Measurements from ENCODE around the gene SLC24A4. TPM values are rescaled to one million over a fixed set of nuclear protein-coding genes. Genes with fewer than 3 reads are reported as not detected.
A peak's percentile ranks its signal among the peaks of the same experiment; 100 is the strongest.

SLC24A4 gene
- total and polyA plus RNA-seq, 2 of the 4 experiments (the other 2 are of a cell fraction) = not detected

GRCh38 chr14:92316937-92317336 lies 6.0 kb upstream of the SLC24A4 start:
- TF ChIP-seq RAD21 (IDR thresholded peaks at IDR 0.05; ENCODE audit: low read length) (no peak), MAFK (IDR thresholded peaks at IDR 0.05; ENCODE audit: low read depth, low read length) (no peak), RCOR1 (IDR thresholded peaks at IDR 0.05; ENCODE audit: insufficient replicate concordance, low read length) (no peak), MAZ (IDR thresholded peaks at IDR 0.05; ENCODE audit: borderline replicate concordance, low read depth, low read length) (no peak), USF2 (IDR thresholded peaks at IDR 0.05; ENCODE audit: low read depth, low read length) (no peak), CHD1 (IDR thresholded peaks at IDR 0.05; ENCODE audit: low read depth, low read length) (no peak), SMC3 (IDR thresholded peaks at IDR 0.05; ENCODE audit: low read depth, low read length) (no peak), ELK1 (IDR thresholded peaks at IDR 0.05; ENCODE audit: borderline replicate concordance, low read depth, low read length) (no peak), POLR2A (IDR thresholded peaks at IDR 0.05; ENCODE audit: low read depth, low read length) (no peak), FOS (IDR thresholded peaks at IDR 0.05; ENCODE audit: low read depth, low read length) (no peak)
- TF ChIP-seq, protein P1, sequence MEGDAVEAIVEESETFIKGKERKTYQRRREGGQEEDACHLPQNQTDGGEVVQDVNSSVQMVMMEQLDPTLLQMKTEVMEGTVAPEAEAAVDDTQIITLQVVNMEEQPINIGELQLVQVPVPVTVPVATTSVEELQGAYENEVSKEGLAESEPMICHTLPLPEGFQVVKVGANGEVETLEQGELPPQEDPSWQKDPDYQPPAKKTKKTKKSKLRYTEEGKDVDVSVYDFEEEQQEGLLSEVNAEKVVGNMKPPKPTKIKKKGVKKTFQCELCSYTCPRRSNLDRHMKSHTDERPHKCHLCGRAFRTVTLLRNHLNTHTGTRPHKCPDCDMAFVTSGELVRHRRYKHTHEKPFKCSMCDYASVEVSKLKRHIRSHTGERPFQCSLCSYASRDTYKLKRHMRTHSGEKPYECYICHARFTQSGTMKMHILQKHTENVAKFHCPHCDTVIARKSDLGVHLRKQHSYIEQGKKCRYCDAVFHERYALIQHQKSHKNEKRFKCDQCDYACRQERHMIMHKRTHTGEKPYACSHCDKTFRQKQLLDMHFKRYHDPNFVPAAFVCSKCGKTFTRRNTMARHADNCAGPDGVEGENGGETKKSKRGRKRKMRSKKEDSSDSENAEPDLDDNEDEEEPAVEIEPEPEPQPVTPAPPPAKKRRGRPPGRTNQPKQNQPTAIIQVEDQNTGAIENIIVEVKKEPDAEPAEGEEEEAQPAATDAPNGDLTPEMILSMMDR (conservative IDR thresholded peaks at IDR 0.05; ENCODE audit: low read depth, low read length) = no peak
- Histone ChIP-seq H4K91ac (ENCODE audit: insufficient read depth, low read depth, low read length) (no peak overlapping the region), H3K27ac (ENCODE audit: insufficient read depth, low read length) (no peak overlapping the region), H3K23ac (ENCODE audit: low read depth, low read length) (no peak overlapping the region; the same call in 1 of the 2 replicates), H2AFZ (replicated peaks; ENCODE audit: low read length, poor library complexity) (peak overlapping the region; percentile 34), H3K56ac (ENCODE audit: extremely low read depth, insufficient read depth, low read length) (no peak overlapping the region), H3K18ac (ENCODE audit: low read depth, low read length) (no peak overlapping the region), H2BK120ac (ENCODE audit: low read depth, low read length) (no peak overlapping the region), H2AK5ac (ENCODE audit: low read depth, low read length) (no peak overlapping the region), H4K20me1 (ENCODE audit: insufficient read depth, low read length) (no peaks in the 10 kb centered on the region), H2BK20ac (ENCODE audit: low read depth, low read length) (no peak overlapping the region), H3K4me3 (ENCODE audit: insufficient read depth, low read depth, low read length) (no peak overlapping the region), H2AK9ac (replicated peaks; ENCODE audit: low read depth, low read length, poor library complexity) (no peak overlapping the region), H4K5ac (ENCODE audit: low read depth, low read length) (no peak overlapping the region), H3K36me3 (ENCODE audit: control insufficient read depth, insufficient read depth, low read length) (no peaks in the 10 kb centered on the region), H3K4ac (ENCODE audit: low read depth, low read length) (no peak overlapping the region), H2BK15ac (ENCODE audit: low read depth, low read length) (no peak overlapping the region), H3K14ac (replicated peaks; ENCODE audit: low read depth, low read length) (no peak overlapping the region), H3K79me1 (ENCODE audit: low read depth in 1 of 2, low read length in 2 of 2) (no peaks in the 10 kb centered on the region), H3K9me1 (ENCODE audit: insufficient read depth, low read length) (no peaks in the 10 kb centered on the region), H3K9me3 (ENCODE audit: control insufficient read depth, insufficient read depth, low read length) (peaks cover 2% of the 10 kb centered on the region), H2BK5ac (ENCODE audit: low read depth, low read length, poor library complexity, severe bottlenecking) (no peak overlapping the region), H3K9ac (ENCODE audit: low read depth, low read length) (no peak overlapping the region), H3K27me3 (ENCODE audit: control insufficient read depth, insufficient read depth, low read length) (peaks cover 31% of the 10 kb centered on the region), H3K4me2 (ENCODE audit: low read depth, low read length) (no peak overlapping the region), H3K4me1 (ENCODE audit: control insufficient read depth, insufficient read depth, low read length) (no peaks in the 10 kb centered on the region), H4K8ac (ENCODE audit: low read depth in 2 of 2, low read length in 2 of 2) (no peak overlapping the region)
- ChIA-PET POLR2A (ENCODE audit: unreplicated experiment) (no interaction called here), CTCF (no interaction called here)
- no TSS peak for BruUV-seq (replicated peaks)
- no CpG with 5 or more reads among the region's 6 CpGs for WGBS, 2 experiments (ENCODE audit: extremely low coverage in 2 of 2, insufficient read length in 1 of 2)
- intact Hi-C loops (cut with micrococcal nuclease) (no loop called here), dilution Hi-C loops (cut with HindIII; ENCODE audit: low sequenced_read_pairs, unreplicated experiment) (no loop called here), in situ Hi-C loops (cut with MboI; ENCODE audit: low sequenced_read_pairs) (no loop called here)
- no peak for DNase-seq
- no peak for ATAC-seq (ENCODE audit: low read depth)

Measured in IMR-90 (cell line).